HepG2 (cell line): ENCODE measurements around the gene SLC35G2. TPM values are rescaled to one million over a fixed set of nuclear protein-coding genes. Genes with fewer than 3 reads are reported as not detected.

Source experiments
- ATAC-seq: fragments of 200-7000 bp; cut with Tn5 transposase; 3 replicates; pipeline ENCODE4 v1.9.1; 2020; ENCODE audit warnings: mild to moderate bottlenecking, moderate library complexity
- BruUV-seq: library from RNA; stranded (reverse); fragments of 400-500 nt; replicated peaks from 2 replicates; lab custom pipeline; 2021; lab: Mats Ljungman, UMichigan
- CTCF ChIA-PET: fragments of 300-600 bp; formaldehyde crosslinking; extraction: SDS; loops from one replicate; lab custom pipeline; 2021; ENCODE audit warnings: low total read pairs, inconsistent platforms, low intra/inter-chr PET ratio; lab: Yijun Ruan, JAX
- POLR2A ChIA-PET: fragments of 350-600 bp; sonication (Branson Sonifier 250); formaldehyde crosslinking; loops from one replicate; lab custom pipeline; 2020; ENCODE audit warnings: antibody characterized with exemption, inconsistent platforms; lab: Yijun Ruan, JAX
- DNase-seq: peaks from one replicate; pipeline ENCODE4 v3.0.0-alpha.2; 2015; ENCODE audit warnings: low spot score
- FAIRE-seq: peaks from 3 replicates; lab custom pipeline; 2011; peaks lifted over from hg19 to GRCh38; lab: Jason Lieb, UNC
- H2AFZ ChIP-seq: one replicate; pipeline ENCODE4 v1.6.1; 2011; ENCODE audit warnings: low read length, inconsistent platforms
- H3K27ac ChIP-seq: fragments of 300-600 bp; 3 replicates; pipeline ENCODE4 v1.8.0; 2011; ENCODE audit warnings: mixed run types, mild to moderate bottlenecking, mixed read lengths, low read length, inconsistent platforms; ENCODE audit not compliant: insufficient read depth; ENCODE audit errors: extremely low read length
- H3K27me3 ChIP-seq, 2 experiments: fragments of 200-600 bp in 1 of 2; 2 replicates in 1 of 2; 3 replicates in 1 of 2; pipeline versions ENCODE4 v1.6.0 to v1.8.0; 2011; ENCODE audit warnings: low read length in 2 of 2, mild to moderate bottlenecking in 2 of 2, moderate library complexity in 2 of 2, inconsistent platforms in 1 of 2; ENCODE audit not compliant: insufficient read depth in 2 of 2, control insufficient read depth in 1 of 2
- H3K36me3 ChIP-seq, 2 experiments: fragments of 200-600 bp in 1 of 2; replicated peaks in 1 of 2; 2 replicates in 1 of 2; 3 replicates in 1 of 2; pipeline versions ENCODE4 v1.5.1 to v1.8.0; 2011; ENCODE audit warnings: low read length in 2 of 2, inconsistent platforms in 1 of 2; ENCODE audit not compliant: insufficient read depth in 2 of 2, control insufficient read depth in 1 of 2
- H3K4me1 ChIP-seq: 2 replicates; pipeline ENCODE4 v1.5.1; 2012; ENCODE audit warnings: low read length, inconsistent platforms; ENCODE audit not compliant: insufficient read depth
- H3K4me2 ChIP-seq: 2 replicates; pipeline ENCODE4 v1.6.0; 2011; ENCODE audit warnings: low read depth, low read length, inconsistent platforms
- H3K4me3 ChIP-seq, 3 experiments: fragments of 200-600 bp in 1 of 3; sonication (generic), shearing (Covaris generic) in 1 of 3; replicated peaks in 1 of 3; 2 replicates each; pipeline ENCODE4 v1.5.1; 2011 to 2016; ENCODE audit warnings: low read length in 3 of 3, inconsistent platforms in 2 of 3, low read depth in 2 of 3, mild to moderate bottlenecking in 2 of 3, control low read depth in 1 of 3, mixed read lengths in 1 of 3; ENCODE audit not compliant: insufficient read depth in 1 of 3
- H3K79me2 ChIP-seq: one replicate; pipeline ENCODE4 v1.6.1; 2011; ENCODE audit warnings: low read length, inconsistent platforms; ENCODE audit not compliant: insufficient read depth
- H3K9ac ChIP-seq: 2 replicates; pipeline ENCODE4 v1.6.0; 2011; ENCODE audit warnings: mild to moderate bottlenecking, low read depth, low read length, inconsistent platforms; ENCODE audit not compliant: insufficient read depth
- H3K9me3 ChIP-seq: 2 replicates; pipeline ENCODE4 v1.5.1; 2012; ENCODE audit warnings: mild to moderate bottlenecking, low read length
- H4K20me1 ChIP-seq: 2 replicates; pipeline ENCODE4 v1.6.0; 2011; ENCODE audit warnings: inconsistent platforms, mild to moderate bottlenecking, low read length, moderate library complexity; ENCODE audit not compliant: insufficient read depth
- CHCHD3 ChIP-seq: sonication (generic); formaldehyde crosslinking; IDR thresholded peaks from 2 replicates; pipeline ENCODE4 v1.8.0; 2022; ENCODE audit warnings: mild to moderate bottlenecking, missing genetic modification reagents, moderate library complexity
- FOSL2 ChIP-seq: sonication (generic); formaldehyde crosslinking; IDR thresholded peaks from 2 replicates; pipeline ENCODE4 v1.4.0; 2020; ENCODE audit warnings: missing genetic modification reagents
- WGBS: methylation state at CpG from one replicate; pipeline ENCODE4 v1.1.6; 2017; ENCODE audit warnings: low lambda C conversion rate; 5-methylcytosine and 5-hydroxymethylcytosine counted together
- in situ Hi-C: cut with HindIII; loops from 2 replicates; pipeline ENCODE4 v1.10.0; 2017; ENCODE audit warnings: low pct_unique_long_range_greater_than_20kb; ENCODE audit not compliant: extremely low pct_ligation_motif_present
- intact Hi-C: fragments of 100-400 bp; cut with micrococcal nuclease; formaldehyde crosslinking; loops from one replicate; pipeline ENCODE4 v1.10.0; 2022; ENCODE audit not compliant: unreplicated experiment
- polyA plus RNA-seq, 8 experiments: library from polyadenylated mRNA; depleted of rRNA in 3 of 8; stranded (reverse) in 7 of 8; unstranded in 1 of 8; fragments of >200 nt; fragmentation: Illumina TruSeq in 4 of 8; extraction: Trizol in 4 of 8; gene quantifications; 2 replicates each; pipeline versions ENCODE4 v1.2.1 to v1.2.3, GENCODE V29; 2011 to 2016; ENCODE audit warnings: low read depth in 4 of 8, missing spikeins in 1 of 8, mixed read lengths in 1 of 8; ENCODE audit not compliant: insufficient read depth in 1 of 8
- total RNA-seq, 5 experiments: library from RNA; depleted of rRNA; stranded (reverse); fragments of >200 nt; fragmentation: Illumina TruSeq; extraction: Trizol; gene quantifications; 2 replicates each; pipeline ENCODE4 v1.2.3, GENCODE V29; 2016; ENCODE audit warnings: low read depth in 1 of 5
- TF ChIP-seq, protein P1 (sequence below): sonication (generic); formaldehyde crosslinking; IDR thresholded peaks from 2 replicates; pipeline ENCODE4 v1.9.0; 2021; ENCODE audit warnings: mild to moderate bottlenecking, missing genetic modification reagents

SLC35G2 gene
- total and polyA plus RNA-seq, 2 of the 13 experiments (the other 11 are each of a cell fraction or from before 2014, with no cell fraction given), result 7.6 to 10.3 TPM

DNA sequence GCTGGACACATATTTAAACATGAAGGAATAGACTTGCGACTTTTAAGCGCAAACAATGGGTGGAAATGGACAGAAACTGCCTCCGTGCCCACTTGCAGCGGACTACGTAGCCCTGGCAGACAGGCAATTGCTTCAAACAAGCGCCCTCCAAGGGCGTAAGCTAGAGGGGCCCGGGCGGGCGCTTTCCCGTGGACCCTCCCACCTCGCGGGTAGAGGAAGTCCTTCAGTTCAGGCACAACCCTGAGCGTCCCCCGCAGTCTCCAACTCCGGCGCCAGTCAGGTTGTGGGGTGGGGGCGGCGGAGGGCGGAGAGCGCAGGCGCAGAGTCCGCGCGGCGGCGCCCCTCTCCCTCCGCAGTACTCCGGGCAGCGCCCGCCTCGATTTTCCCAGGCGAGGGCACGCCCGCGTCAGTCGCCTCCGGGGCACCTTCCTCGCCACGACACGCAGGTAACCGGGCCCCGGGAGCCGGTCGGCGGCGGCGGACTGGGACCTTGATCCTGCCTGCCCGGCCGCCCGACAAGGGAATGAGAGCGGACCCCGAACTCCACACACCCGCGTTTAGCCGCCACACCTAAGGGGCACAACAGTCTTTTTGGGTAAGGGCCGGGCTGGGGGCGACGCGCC is at the start of gene SLC35G2 (continued):
- TF ChIP-seq, protein P1, sequence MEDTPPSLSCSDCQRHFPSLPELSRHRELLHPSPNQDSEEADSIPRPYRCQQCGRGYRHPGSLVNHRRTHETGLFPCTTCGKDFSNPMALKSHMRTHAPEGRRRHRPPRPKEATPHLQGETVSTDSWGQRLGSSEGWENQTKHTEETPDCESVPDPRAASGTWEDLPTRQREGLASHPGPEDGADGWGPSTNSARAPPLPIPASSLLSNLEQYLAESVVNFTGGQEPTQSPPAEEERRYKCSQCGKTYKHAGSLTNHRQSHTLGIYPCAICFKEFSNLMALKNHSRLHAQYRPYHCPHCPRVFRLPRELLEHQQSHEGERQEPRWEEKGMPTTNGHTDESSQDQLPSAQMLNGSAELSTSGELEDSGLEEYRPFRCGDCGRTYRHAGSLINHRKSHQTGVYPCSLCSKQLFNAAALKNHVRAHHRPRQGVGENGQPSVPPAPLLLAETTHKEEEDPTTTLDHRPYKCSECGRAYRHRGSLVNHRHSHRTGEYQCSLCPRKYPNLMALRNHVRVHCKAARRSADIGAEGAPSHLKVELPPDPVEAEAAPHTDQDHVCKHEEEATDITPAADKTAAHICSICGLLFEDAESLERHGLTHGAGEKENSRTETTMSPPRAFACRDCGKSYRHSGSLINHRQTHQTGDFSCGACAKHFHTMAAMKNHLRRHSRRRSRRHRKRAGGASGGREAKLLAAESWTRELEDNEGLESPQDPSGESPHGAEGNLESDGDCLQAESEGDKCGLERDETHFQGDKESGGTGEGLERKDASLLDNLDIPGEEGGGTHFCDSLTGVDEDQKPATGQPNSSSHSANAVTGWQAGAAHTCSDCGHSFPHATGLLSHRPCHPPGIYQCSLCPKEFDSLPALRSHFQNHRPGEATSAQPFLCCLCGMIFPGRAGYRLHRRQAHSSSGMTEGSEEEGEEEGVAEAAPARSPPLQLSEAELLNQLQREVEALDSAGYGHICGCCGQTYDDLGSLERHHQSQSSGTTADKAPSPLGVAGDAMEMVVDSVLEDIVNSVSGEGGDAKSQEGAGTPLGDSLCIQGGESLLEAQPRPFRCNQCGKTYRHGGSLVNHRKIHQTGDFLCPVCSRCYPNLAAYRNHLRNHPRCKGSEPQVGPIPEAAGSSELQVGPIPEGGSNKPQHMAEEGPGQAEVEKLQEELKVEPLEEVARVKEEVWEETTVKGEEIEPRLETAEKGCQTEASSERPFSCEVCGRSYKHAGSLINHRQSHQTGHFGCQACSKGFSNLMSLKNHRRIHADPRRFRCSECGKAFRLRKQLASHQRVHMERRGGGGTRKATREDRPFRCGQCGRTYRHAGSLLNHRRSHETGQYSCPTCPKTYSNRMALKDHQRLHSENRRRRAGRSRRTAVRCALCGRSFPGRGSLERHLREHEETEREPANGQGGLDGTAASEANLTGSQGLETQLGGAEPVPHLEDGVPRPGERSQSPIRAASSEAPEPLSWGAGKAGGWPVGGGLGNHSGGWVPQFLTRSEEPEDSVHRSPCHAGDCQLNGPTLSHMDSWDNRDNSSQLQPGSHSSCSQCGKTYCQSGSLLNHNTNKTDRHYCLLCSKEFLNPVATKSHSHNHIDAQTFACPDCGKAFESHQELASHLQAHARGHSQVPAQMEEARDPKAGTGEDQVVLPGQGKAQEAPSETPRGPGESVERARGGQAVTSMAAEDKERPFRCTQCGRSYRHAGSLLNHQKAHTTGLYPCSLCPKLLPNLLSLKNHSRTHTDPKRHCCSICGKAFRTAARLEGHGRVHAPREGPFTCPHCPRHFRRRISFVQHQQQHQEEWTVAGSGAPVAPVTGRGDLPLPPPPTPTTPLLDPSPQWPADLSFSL, result no peak

GRCh38 chr3:136772709-136773108 is 46.2 kb upstream of the SLC35G2 start:
- TF ChIP-seq FOSL2 (CRISPR knock-in tag) (peak; percentile 27; the same call in 1 of the 2 replicates), CHCHD3 (CRISPR knock-in tag) (no peak)
- TF ChIP-seq, all 625 proteins: peak for 1
- Histone ChIP-seq H3K27me3 (no peaks in the 10 kb centered on the region; a peak in 1 of 5 replicates), H3K79me2 (no peaks in the 10 kb centered on the region), H3K27ac (no peak overlapping the region), H3K9ac (no peak overlapping the region), H2AFZ (no peak overlapping the region), H3K4me3 (no peak overlapping the region), H3K36me3 (no peaks in the 10 kb centered on the region), H4K20me1 (no peaks in the 10 kb centered on the region), H3K4me2 (no peak overlapping the region), H3K4me1 (no peaks in the 10 kb centered on the region), H3K9me3 (no peaks in the 10 kb centered on the region)
- no peak for FAIRE-seq
- POLR2A ChIA-PET, result no interaction called here
- ATAC-seq, result no peak
- CTCF ChIA-PET, result no interaction called here
- in situ Hi-C loops, result no loop called here
- DNase-seq, result no peak
- WGBS, result 0% methylated on average over 1 of the region's 1 CpG
- intact Hi-C loops, result no loop called here
- BruUV-seq, result no TSS peak
